OCI-LY3 (cell line): ENCODE results near the gene GFRA1.

ENCODE experiments used
- H2AFZ ChIP-seq: fragments of 200-600, 300-600 bp; shearing (Covaris generic); 2 replicates; pipeline ENCODE4 v1.6.0; 2014; ENCODE audit warnings: antibody characterized with exemption, low read depth, low read length
- H3K27ac ChIP-seq: fragments of 200-600, 300-600 bp; sonication (generic); 2 replicates; pipeline ENCODE4 v1.5.1; 2014; ENCODE audit warnings: mild to moderate bottlenecking, low read length, moderate library complexity, mixed read lengths
- H3K27me3 ChIP-seq: fragments of 200-600, 300-600 bp; sonication (generic); 2 replicates; pipeline ENCODE4 v1.6.1; 2014; ENCODE audit warnings: low read depth, low read length, mixed read lengths
- H3K36me3 ChIP-seq: fragments of 200-600, 300-600 bp; sonication (generic); replicated peaks from 2 replicates; pipeline ENCODE3; 2014; ENCODE audit warnings: low read depth, low read length, mixed read lengths
- H3K4me1 ChIP-seq: fragments of 300-600, 200-600 bp; sonication (generic); 2 replicates; pipeline ENCODE4 v1.6.1; 2014; ENCODE audit warnings: low read length, mixed read lengths
- H3K4me2 ChIP-seq: fragments of 200-600, 300-600 bp; sonication (generic); 2 replicates; pipeline ENCODE4 v1.6.1; 2014; ENCODE audit warnings: low read length, mixed read lengths
- H3K4me3 ChIP-seq: fragments of 300-600, 200-600 bp; sonication (generic); 2 replicates; pipeline ENCODE4 v1.5.1; 2014; ENCODE audit warnings: antibody characterized with exemption, mild to moderate bottlenecking, low read length, moderate library complexity
- H3K79me2 ChIP-seq: fragments of 300-600, 200-600 bp; shearing (Covaris generic); 2 replicates; pipeline ENCODE4 v1.6.1; 2014; ENCODE audit warnings: mild to moderate bottlenecking, low read length, mixed read lengths
- H3K9ac ChIP-seq: fragments of 300-600, 200-600 bp; shearing (Covaris generic); 2 replicates; pipeline ENCODE4 v1.6.0; 2014; ENCODE audit warnings: mild to moderate bottlenecking, low read length, moderate library complexity
- H3K9me3 ChIP-seq: fragments of 200-600, 300-600 bp; shearing (Covaris generic); 2 replicates; pipeline ENCODE4 v1.6.1; 2014; ENCODE audit warnings: low read length, mixed read lengths; ENCODE audit not compliant: insufficient read depth
- H4K20me1 ChIP-seq: fragments of 200-600, 300-600 bp; sonication (generic); 2 replicates; pipeline ENCODE4 v1.6.1; 2016; ENCODE audit warnings: low read length, mixed read lengths; ENCODE audit not compliant: insufficient read depth
- CTCF ChIP-seq: fragments of 200-600, 300-600 bp; sonication (generic); IDR thresholded peaks from 2 replicates; pipeline ENCODE4 v1.5.1; 2014; ENCODE audit warnings: antibody characterized with exemption, low read length, low read depth
- EZH2phosphoT487 ChIP-seq: fragments of 200-600 bp; shearing (Covaris generic); IDR thresholded peaks from 2 replicates; pipeline ENCODE4 v1.6.1; 2018; ENCODE audit warnings: antibody characterized with exemption, mixed run types, low read depth

The GFRA1 gene

GRCh38 chr10:116141246-116141645, 131.8 kb downstream of the GFRA1 start:
- H3K4me1 ChIP-seq = no peaks in the 10 kb centered on the region
- H3K27ac ChIP-seq = no peak overlapping the region
- no peaks in the 10 kb centered on the region for H3K36me3 ChIP-seq
- H3K9ac ChIP-seq = no peak overlapping the region
- H3K9me3 ChIP-seq = no peaks in the 10 kb centered on the region
- TF ChIP-seq EZH2phosphoT487 = no peak
- no peak for TF ChIP-seq CTCF
- H4K20me1 ChIP-seq = no peaks in the 10 kb centered on the region
- no peak overlapping the region for H3K4me2 ChIP-seq
- no peaks in the 10 kb centered on the region for H3K79me2 ChIP-seq
- no peaks in the 10 kb centered on the region for H3K27me3 ChIP-seq
- no peak overlapping the region for H3K4me3 ChIP-seq
- no peak overlapping the region for H2AFZ ChIP-seq

- no peak overlapping the region for H3K27ac ChIP-seq
- no peak overlapping the region for H3K9ac ChIP-seq
- no peaks in the 10 kb centered on the region for H3K9me3 ChIP-seq
- no peak overlapping the region for H2AFZ ChIP-seq
- H3K36me3 ChIP-seq = no peaks in the 10 kb centered on the region
- H3K27me3 ChIP-seq = no peaks in the 10 kb centered on the region
- H3K79me2 ChIP-seq = no peaks in the 10 kb centered on the region
- H4K20me1 ChIP-seq = no peaks in the 10 kb centered on the region
- no peaks in the 10 kb centered on the region for H3K4me1 ChIP-seq
- H3K4me2 ChIP-seq = no peak overlapping the region
- TF ChIP-seq EZH2phosphoT487 (no peak), CTCF (no peak)
- no peak overlapping the region for H3K4me3 ChIP-seq
Observed at GRCh38 chr10:116139886-116140285, 133.1 kb downstream of the GFRA1 start.

- H2AFZ ChIP-seq = no peak overlapping the region
- H3K9me3 ChIP-seq = no peaks in the 10 kb centered on the region
- H3K9ac ChIP-seq = no peak overlapping the region
- H3K4me1 ChIP-seq = no peaks in the 10 kb centered on the region
- H3K27me3 ChIP-seq = no peaks in the 10 kb centered on the region
- TF ChIP-seq EZH2phosphoT487 = no peak
- TF ChIP-seq CTCF = no peak
- H3K4me2 ChIP-seq = no peak overlapping the region
- no peaks in the 10 kb centered on the region for H3K79me2 ChIP-seq
- no peak overlapping the region for H3K27ac ChIP-seq
- no peak overlapping the region for H3K4me3 ChIP-seq
- H3K36me3 ChIP-seq = no peaks in the 10 kb centered on the region
- no peaks in the 10 kb centered on the region for H4K20me1 ChIP-seq
Observed at GRCh38 chr10:116138897-116139296, 134.1 kb downstream of the GFRA1 start.

GRCh38 chr10:116136261-116136660, 136.7 kb downstream of the GFRA1 start:
- Histone ChIP-seq H2AFZ (no peak overlapping the region), H3K4me1 (no peaks in the 10 kb centered on the region)

More at GRCh38 chr10:116136261-116136660, 136.7 kb downstream of the GFRA1 start:
- Histone ChIP-seq H3K4me2 (no peak overlapping the region), H3K36me3 (no peaks in the 10 kb centered on the region), H4K20me1 (no peaks in the 10 kb centered on the region), H3K4me3 (no peak overlapping the region), H3K27me3 (no peaks in the 10 kb centered on the region), H3K27ac (no peak overlapping the region), H3K79me2 (no peaks in the 10 kb centered on the region), H3K9me3 (no peaks in the 10 kb centered on the region), H3K9ac (no peak overlapping the region)
- no peak for TF ChIP-seq CTCF
- no peak for TF ChIP-seq EZH2phosphoT487
